HepG2 (cell line): ENCODE data around the gene PPP1R3C. TPM values are rescaled to one million over a fixed set of nuclear protein-coding genes. Genes with fewer than 3 reads are reported as not detected.
A peak's percentile ranks its signal among the peaks of the same experiment; 100 is the strongest.

Experiments used
- ATAC-seq: fragments of 200-7000 bp; cut with Tn5 transposase; 3 replicates; pipeline ENCODE4 v1.9.1; 2020; ENCODE audit warnings: mild to moderate bottlenecking, moderate library complexity
- BruUV-seq: library from RNA; stranded (reverse); fragments of 400-500 nt; replicated peaks from 2 replicates; lab custom pipeline; 2021; lab: Mats Ljungman, UMichigan
- CTCF ChIA-PET: fragments of 300-600 bp; formaldehyde crosslinking; extraction: SDS; loops from one replicate; lab custom pipeline; 2021; ENCODE audit warnings: low total read pairs, inconsistent platforms, low intra/inter-chr PET ratio; lab: Yijun Ruan, JAX
- POLR2A ChIA-PET: fragments of 350-600 bp; sonication (Branson Sonifier 250); formaldehyde crosslinking; loops from one replicate; lab custom pipeline; 2020; ENCODE audit warnings: antibody characterized with exemption, inconsistent platforms; lab: Yijun Ruan, JAX
- DNase-seq: peaks from one replicate; pipeline ENCODE4 v3.0.0-alpha.2; 2015; ENCODE audit warnings: low spot score
- FAIRE-seq: peaks from 3 replicates; lab custom pipeline; 2011; peaks lifted over from hg19 to GRCh38; lab: Jason Lieb, UNC
- H2AFZ ChIP-seq: one replicate; pipeline ENCODE4 v1.6.1; 2011; ENCODE audit warnings: low read length, inconsistent platforms
- H3K27ac ChIP-seq: fragments of 300-600 bp; 3 replicates; pipeline ENCODE4 v1.8.0; 2011; ENCODE audit warnings: mixed run types, mild to moderate bottlenecking, mixed read lengths, low read length, inconsistent platforms; ENCODE audit not compliant: insufficient read depth; ENCODE audit errors: extremely low read length
- H3K27me3 ChIP-seq, 2 experiments: fragments of 200-600 bp in 1 of 2; 2 replicates in 1 of 2; 3 replicates in 1 of 2; pipeline versions ENCODE4 v1.6.0 to v1.8.0; 2011; ENCODE audit warnings: low read length in 2 of 2, mild to moderate bottlenecking in 2 of 2, moderate library complexity in 2 of 2, inconsistent platforms in 1 of 2; ENCODE audit not compliant: insufficient read depth in 2 of 2, control insufficient read depth in 1 of 2
- H3K36me3 ChIP-seq, 2 experiments: fragments of 200-600 bp in 1 of 2; replicated peaks in 1 of 2; 2 replicates in 1 of 2; 3 replicates in 1 of 2; pipeline versions ENCODE4 v1.5.1 to v1.8.0; 2011; ENCODE audit warnings: low read length in 2 of 2, inconsistent platforms in 1 of 2; ENCODE audit not compliant: insufficient read depth in 2 of 2, control insufficient read depth in 1 of 2
- H3K4me1 ChIP-seq: 2 replicates; pipeline ENCODE4 v1.5.1; 2012; ENCODE audit warnings: low read length, inconsistent platforms; ENCODE audit not compliant: insufficient read depth
- H3K4me2 ChIP-seq: 2 replicates; pipeline ENCODE4 v1.6.0; 2011; ENCODE audit warnings: low read depth, low read length, inconsistent platforms
- H3K4me3 ChIP-seq, 3 experiments: fragments of 200-600 bp in 1 of 3; sonication (generic), shearing (Covaris generic) in 1 of 3; replicated peaks in 1 of 3; 2 replicates each; pipeline ENCODE4 v1.5.1; 2011 to 2016; ENCODE audit warnings: low read length in 3 of 3, inconsistent platforms in 2 of 3, low read depth in 2 of 3, mild to moderate bottlenecking in 2 of 3, control low read depth in 1 of 3, mixed read lengths in 1 of 3; ENCODE audit not compliant: insufficient read depth in 1 of 3
- H3K79me2 ChIP-seq: one replicate; pipeline ENCODE4 v1.6.1; 2011; ENCODE audit warnings: low read length, inconsistent platforms; ENCODE audit not compliant: insufficient read depth
- H3K9ac ChIP-seq: 2 replicates; pipeline ENCODE4 v1.6.0; 2011; ENCODE audit warnings: mild to moderate bottlenecking, low read depth, low read length, inconsistent platforms; ENCODE audit not compliant: insufficient read depth
- H3K9me3 ChIP-seq: 2 replicates; pipeline ENCODE4 v1.5.1; 2012; ENCODE audit warnings: mild to moderate bottlenecking, low read length
- H4K20me1 ChIP-seq: 2 replicates; pipeline ENCODE4 v1.6.0; 2011; ENCODE audit warnings: inconsistent platforms, mild to moderate bottlenecking, low read length, moderate library complexity; ENCODE audit not compliant: insufficient read depth
- HNRNPLL ChIP-seq: fragments of 200-400 bp; formaldehyde crosslinking; IDR thresholded peaks from 2 replicates; pipeline ENCODE4 v1.6.1; 2017; ENCODE audit warnings: mild to moderate bottlenecking, low read depth, low read length; ENCODE audit not compliant: poor library complexity, severe bottlenecking
- SALL1 ChIP-seq: sonication (generic); formaldehyde crosslinking; IDR thresholded peaks from 2 replicates; pipeline ENCODE4 v1.8.0; 2022; ENCODE audit warnings: mild to moderate bottlenecking, missing genetic modification reagents
- ZNF124 ChIP-seq: sonication (generic); formaldehyde crosslinking; IDR thresholded peaks from 2 replicates; pipeline ENCODE4 v1.4.0; 2020; ENCODE audit warnings: missing genetic modification reagents
- ZNF710 ChIP-seq: sonication (generic); formaldehyde crosslinking; IDR thresholded peaks from 2 replicates; pipeline ENCODE4 v1.5.0; 2020; ENCODE audit warnings: mild to moderate bottlenecking, missing genetic modification reagents, borderline replicate concordance
- in situ Hi-C: cut with HindIII; loops from 2 replicates; pipeline ENCODE4 v1.10.0; 2017; ENCODE audit warnings: low pct_unique_long_range_greater_than_20kb; ENCODE audit not compliant: extremely low pct_ligation_motif_present
- intact Hi-C: fragments of 100-400 bp; cut with micrococcal nuclease; formaldehyde crosslinking; loops from one replicate; pipeline ENCODE4 v1.10.0; 2022; ENCODE audit not compliant: unreplicated experiment
- polyA plus RNA-seq, 8 experiments: library from polyadenylated mRNA; depleted of rRNA in 3 of 8; stranded (reverse) in 7 of 8; unstranded in 1 of 8; fragments of >200 nt; fragmentation: Illumina TruSeq in 4 of 8; extraction: Trizol in 4 of 8; gene quantifications; 2 replicates each; pipeline versions ENCODE4 v1.2.1 to v1.2.3, GENCODE V29; 2011 to 2016; ENCODE audit warnings: low read depth in 4 of 8, missing spikeins in 1 of 8, mixed read lengths in 1 of 8; ENCODE audit not compliant: insufficient read depth in 1 of 8
- total RNA-seq, 5 experiments: library from RNA; depleted of rRNA; stranded (reverse); fragments of >200 nt; fragmentation: Illumina TruSeq; extraction: Trizol; gene quantifications; 2 replicates each; pipeline ENCODE4 v1.2.3, GENCODE V29; 2016; ENCODE audit warnings: low read depth in 1 of 5

Gene PPP1R3C
- total and polyA plus RNA-seq, 2 of the 13 experiments (the other 11 are each of a cell fraction or from before 2014, with no cell fraction given): 13.3 to 14.8 TPM

GRCh38 chr10:91607646-91608403, 25.0 kb downstream of the PPP1R3C start (continued):
- TF ChIP-seq SALL1 (CRISPR knock-in tag) (no peak), ZNF710 (CRISPR knock-in tag) (no peak)

GRCh38 chr10:91605968-91606367, 26.9 kb downstream of the PPP1R3C start:
- Histone ChIP-seq H3K36me3 (no peaks in the 10 kb centered on the region), H3K27ac (no peak overlapping the region), H2AFZ (no peak overlapping the region), H3K9me3 (peaks cover 21% of the 10 kb centered on the region), H3K4me3 (no peak overlapping the region), H3K79me2 (no peaks in the 10 kb centered on the region), H3K4me2 (no peak overlapping the region), H3K9ac (no peak overlapping the region), H3K27me3 (no peaks in the 10 kb centered on the region), H4K20me1 (no peaks in the 10 kb centered on the region), H3K4me1 (peaks cover 44% of the 10 kb centered on the region)
- ChIA-PET POLR2A (no interaction called here), CTCF (no interaction called here)
- no peak for DNase-seq
- BruUV-seq: no TSS peak
- no peak for FAIRE-seq
- TF ChIP-seq HNRNPLL (no peak), ZNF124 (peak; percentile 97)
- no peak for ATAC-seq
- in situ Hi-C loops: no loop called here
- intact Hi-C loops: no loop called here
